ENCODE results near the gene RGSL1. TPM values are rescaled to one million over a fixed set of nuclear protein-coding genes. Genes with fewer than 3 reads are reported as not detected.

The RGSL1 gene
- total RNA-seq, 1 experiment from 2014 or later: not detected

- Histone ChIP-seq H3K27ac (ENCODE audit: low read depth, low read length, poor library complexity, severe bottlenecking) (no peak overlapping the region), H3K9me3 (ENCODE audit: low read depth, low read length, poor library complexity, severe bottlenecking) (no peaks in the 10 kb centered on the region), H3K27me3 (replicated peaks; ENCODE audit: insufficient read depth, low read depth, low read length, poor library complexity) (no peaks in the 10 kb centered on the region), H3K4me1 (ENCODE audit: insufficient read depth, low read length, poor library complexity, severe bottlenecking) (no peaks in the 10 kb centered on the region), H3K36me3 (ENCODE audit: insufficient read depth, low read length, poor library complexity, severe bottlenecking) (no peaks in the 10 kb centered on the region), H3K4me3 (ENCODE audit: low read depth, low read length, poor library complexity, severe bottlenecking) (no peak overlapping the region)
- CTCF ChIA-PET: no interaction called here
- DNase-seq (ENCODE audit: low spot score): no peak
- POLR2A ChIA-PET (ENCODE audit: low non-redundant PET): no interaction called here
- TF ChIP-seq CTCF (conservative IDR thresholded peaks at IDR 0.05; ENCODE audit: low read depth, low read length) (no peak), EZH2 (IDR thresholded peaks at IDR 0.05; ENCODE audit: borderline replicate concordance, low read depth, low read length, poor library complexity, severe bottlenecking) (no peak)
- no TSS peak for BruUV-seq (replicated peaks)
- intact Hi-C loops (cut with micrococcal nuclease; ENCODE audit: unreplicated experiment): no loop called here
Observed at GRCh38 chr1:182495002-182495401, 45.1 kb downstream of the RGSL1 start.

GRCh38 chr1:182495693-182496092, 45.7 kb downstream of the RGSL1 start:
- no TSS peak for BruUV-seq (replicated peaks)
- ChIA-PET POLR2A (ENCODE audit: low non-redundant PET) (no interaction called here), CTCF (no interaction called here)
- intact Hi-C loops (cut with micrococcal nuclease; ENCODE audit: unreplicated experiment): no loop called here
- no peak for TF ChIP-seq EZH2 (IDR thresholded peaks at IDR 0.05; ENCODE audit: borderline replicate concordance, low read depth, low read length, poor library complexity, severe bottlenecking)
- TF ChIP-seq CTCF (conservative IDR thresholded peaks at IDR 0.05; ENCODE audit: low read depth, low read length): no peak
- no peak overlapping the region for H3K27ac ChIP-seq (ENCODE audit: low read depth, low read length, poor library complexity, severe bottlenecking)
- no peaks in the 10 kb centered on the region for H3K4me1 ChIP-seq (ENCODE audit: insufficient read depth, low read length, poor library complexity, severe bottlenecking)
- no peaks in the 10 kb centered on the region for H3K36me3 ChIP-seq (ENCODE audit: insufficient read depth, low read length, poor library complexity, severe bottlenecking)
- DNase-seq (ENCODE audit: low spot score): no peak
- no peak overlapping the region for H3K4me3 ChIP-seq (ENCODE audit: low read depth, low read length, poor library complexity, severe bottlenecking)
- H3K9me3 ChIP-seq (ENCODE audit: low read depth, low read length, poor library complexity, severe bottlenecking): no peaks in the 10 kb centered on the region
- H3K27me3 ChIP-seq (replicated peaks; ENCODE audit: insufficient read depth, low read depth, low read length, poor library complexity): no peaks in the 10 kb centered on the region

GRCh38 chr1:182507685-182508084, 57.7 kb downstream of the RGSL1 start:
- TF ChIP-seq CTCF (conservative IDR thresholded peaks at IDR 0.05; ENCODE audit: low read depth, low read length) (no peak), EZH2 (IDR thresholded peaks at IDR 0.05; ENCODE audit: borderline replicate concordance, low read depth, low read length, poor library complexity, severe bottlenecking) (no peak)
- Histone ChIP-seq H3K27ac (ENCODE audit: low read depth, low read length, poor library complexity, severe bottlenecking) (no peak overlapping the region), H3K27me3 (replicated peaks; ENCODE audit: insufficient read depth, low read depth, low read length, poor library complexity) (peaks cover 10% of the 10 kb centered on the region), H3K36me3 (ENCODE audit: insufficient read depth, low read length, poor library complexity, severe bottlenecking) (no peaks in the 10 kb centered on the region), H3K4me3 (ENCODE audit: low read depth, low read length, poor library complexity, severe bottlenecking) (no peak overlapping the region), H3K4me1 (ENCODE audit: insufficient read depth, low read length, poor library complexity, severe bottlenecking) (no peaks in the 10 kb centered on the region), H3K9me3 (ENCODE audit: low read depth, low read length, poor library complexity, severe bottlenecking) (no peaks in the 10 kb centered on the region)
- DNase-seq (ENCODE audit: low spot score): no peak
- ChIA-PET CTCF (no interaction called here), POLR2A (ENCODE audit: low non-redundant PET) (no interaction called here)
- intact Hi-C loops (cut with micrococcal nuclease; ENCODE audit: unreplicated experiment): no loop called here
- no TSS peak for BruUV-seq (replicated peaks)
